HG03520 (cell line): ENCODE results near the gene DLL1.
"Not testable (repeated sequence)": the region's sequence is repeated elsewhere in the genome, so short reads cannot be mapped to it uniquely, and the experiment has no call there.

ENCODE experiments used
- ATAC-seq: cut with Tn5 transposase; IDR thresholded peaks from one replicate; pipeline ENCODE4 v1.9.1; 2021; ENCODE audit warnings: mild to moderate bottlenecking, moderate library complexity; ENCODE audit not compliant: unreplicated experiment

DLL1 gene

DNA sequence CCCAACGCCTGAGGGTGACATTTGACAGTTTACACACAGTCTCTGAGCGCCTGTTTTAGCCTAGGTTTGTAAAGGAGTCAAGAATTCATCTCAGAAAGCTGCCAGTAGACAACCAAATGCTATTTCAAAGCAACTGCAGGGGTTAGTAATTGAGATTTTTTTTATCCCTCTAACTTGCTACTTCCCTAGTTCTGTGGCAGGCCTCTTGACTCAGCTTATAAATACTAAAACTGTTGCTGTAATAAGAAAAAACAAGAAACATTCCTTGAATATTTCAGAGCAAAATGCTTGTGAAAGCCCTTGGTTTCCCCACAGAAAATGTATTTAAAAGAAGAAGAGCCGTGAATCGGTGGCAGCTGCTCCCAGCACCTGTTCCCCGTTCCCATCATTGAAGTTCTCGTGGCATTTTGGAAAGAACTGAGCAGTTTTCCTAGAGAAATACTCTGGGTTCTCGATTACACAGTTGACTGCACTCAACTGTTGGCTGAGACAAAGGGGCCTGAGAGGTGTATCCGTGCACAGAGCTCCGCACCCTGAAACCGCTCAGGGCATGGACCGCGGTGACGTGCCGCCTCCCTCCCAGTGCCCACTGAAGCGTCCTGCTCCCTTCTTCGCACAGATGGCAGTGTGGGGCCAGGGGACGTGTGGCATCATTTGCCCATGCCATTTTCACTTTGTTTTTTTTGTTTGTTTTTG lies 20.9 kb downstream of the DLL1 start:
- ATAC-seq, result no peak

DNA sequence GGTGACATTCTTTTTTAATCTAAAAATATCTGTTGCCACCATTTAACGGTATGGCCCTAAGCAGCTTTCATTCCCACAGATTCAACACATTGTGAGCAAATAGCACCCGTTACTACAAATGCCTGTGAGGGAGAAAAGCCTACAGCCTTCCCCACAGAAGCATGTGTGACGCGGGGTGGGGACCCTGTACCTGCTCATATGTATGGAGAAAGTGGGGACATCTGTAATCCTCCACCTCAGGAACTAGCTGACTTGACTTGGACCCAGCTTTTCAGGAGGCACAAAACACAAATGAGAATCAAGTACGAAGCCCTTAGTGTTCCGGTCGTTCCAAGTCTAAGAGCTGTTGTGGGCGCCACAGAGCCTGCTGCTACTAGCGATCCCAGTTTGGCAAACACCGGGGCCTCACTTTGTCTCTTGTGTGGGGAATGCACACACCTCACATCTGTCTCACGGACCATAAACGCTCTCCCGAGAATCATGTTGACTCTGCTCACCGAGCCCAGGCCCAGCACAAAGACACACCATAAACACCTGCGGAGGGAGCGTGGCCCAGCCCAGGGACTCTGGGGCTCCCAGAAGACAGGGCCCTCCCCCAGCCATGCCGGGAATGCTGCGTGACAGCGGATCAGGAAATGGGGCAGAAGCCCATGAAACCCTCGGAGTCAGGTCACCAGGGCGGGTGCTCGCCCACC lies 21.6 kb downstream of the DLL1 start:
- no peak for ATAC-seq

DNA sequence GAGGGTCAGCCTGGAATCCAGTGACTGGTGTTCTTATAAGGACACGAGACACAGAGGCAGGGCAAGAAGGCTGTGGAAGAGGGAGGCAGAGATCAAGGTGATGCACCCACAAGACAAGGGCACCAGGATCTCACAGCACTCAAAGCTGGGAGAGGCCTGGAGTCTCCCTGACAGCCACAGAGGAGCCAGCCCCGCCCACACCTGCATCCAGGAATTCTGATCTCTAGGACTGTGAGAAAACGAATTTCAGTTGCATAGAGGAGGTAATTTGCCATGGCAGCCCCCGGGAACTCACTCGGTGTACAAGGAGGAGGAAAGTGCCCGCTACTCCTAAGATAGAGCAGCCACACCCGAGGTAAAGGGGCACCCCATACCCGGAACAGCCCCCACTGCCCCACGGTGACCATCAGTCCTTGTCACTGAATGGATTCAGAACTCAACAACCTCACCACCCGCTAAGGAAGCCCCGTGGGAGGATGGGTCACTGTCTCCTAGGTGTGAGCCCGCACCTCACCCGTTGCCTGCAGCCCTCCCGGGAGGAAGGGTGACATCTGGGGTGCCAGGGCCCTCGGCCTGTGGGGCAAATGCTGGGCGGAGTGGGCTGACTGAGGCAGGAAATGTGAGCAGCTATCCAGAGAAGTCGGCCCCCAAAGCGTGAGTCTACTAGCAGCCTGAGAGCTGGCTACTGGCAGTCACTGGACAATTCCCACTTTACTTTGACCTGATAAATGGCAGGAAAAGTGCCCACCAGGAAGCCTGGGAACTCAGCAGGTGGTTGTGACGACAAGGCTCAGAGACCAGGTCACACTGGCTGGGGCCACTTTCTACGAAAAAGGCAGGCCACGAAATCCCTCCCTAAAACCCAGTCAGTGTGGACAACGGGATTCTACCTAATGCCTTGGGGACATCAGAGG lies 22.4 kb downstream of the DLL1 start:
- ATAC-seq, result no peak

DNA sequence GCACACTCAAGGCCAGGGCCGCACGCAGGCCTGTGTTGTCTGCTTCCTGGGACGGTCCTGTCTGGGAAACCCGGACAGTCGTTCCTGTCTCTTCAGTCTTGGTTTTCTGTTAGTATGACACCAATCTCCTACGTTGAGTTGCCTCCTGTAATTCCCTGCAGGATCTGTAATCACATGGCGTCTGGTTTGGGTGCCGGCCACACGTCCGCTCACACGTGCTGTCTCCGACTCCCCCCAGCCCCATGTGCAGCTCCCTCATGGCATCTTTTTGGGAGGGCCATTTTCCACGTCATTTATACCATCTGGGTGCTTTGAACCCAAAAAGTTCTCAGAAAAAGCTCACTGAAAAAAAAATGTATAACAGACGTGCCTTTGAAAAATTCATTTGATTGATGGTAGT lies 23.2 kb downstream of the DLL1 start:
- ATAC-seq, result no peak

DNA sequence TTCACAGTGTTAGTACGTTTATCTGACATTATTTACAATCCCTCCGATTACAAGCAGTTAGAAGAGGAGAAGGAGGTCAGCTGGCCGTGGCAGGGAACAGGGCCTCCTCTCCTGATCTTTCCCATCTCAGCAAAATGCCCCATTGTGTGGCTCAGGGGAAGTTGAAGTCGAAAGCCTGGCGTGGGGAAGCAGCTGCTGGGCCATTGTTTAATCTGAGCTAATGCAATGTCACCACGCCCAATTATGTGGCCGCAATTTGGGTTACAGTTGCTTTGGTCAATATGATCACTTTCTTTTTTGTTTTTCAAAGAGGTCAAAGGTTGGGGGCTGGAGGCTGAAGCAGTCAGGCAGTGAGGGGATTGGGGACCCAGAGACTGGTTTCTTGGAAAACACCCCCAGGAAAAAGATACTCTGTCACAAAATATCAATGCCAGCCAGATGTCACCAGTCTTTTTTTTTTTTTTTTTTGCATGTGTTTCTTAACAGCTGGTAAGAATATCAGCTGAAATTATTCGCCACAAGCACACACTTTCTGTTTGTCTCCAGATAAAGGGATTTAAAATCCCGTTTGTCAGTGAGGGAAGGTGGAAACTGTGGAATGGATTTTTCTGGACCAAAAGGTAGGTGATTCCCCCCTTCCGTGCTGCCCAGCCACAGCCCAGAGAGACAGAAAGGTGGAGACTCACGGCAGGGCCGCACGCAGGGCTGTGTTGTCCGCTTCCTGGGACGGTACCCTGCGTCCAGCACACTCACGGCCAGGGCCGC lies 24.6 kb downstream of the DLL1 start:
- no peak for ATAC-seq

DNA sequence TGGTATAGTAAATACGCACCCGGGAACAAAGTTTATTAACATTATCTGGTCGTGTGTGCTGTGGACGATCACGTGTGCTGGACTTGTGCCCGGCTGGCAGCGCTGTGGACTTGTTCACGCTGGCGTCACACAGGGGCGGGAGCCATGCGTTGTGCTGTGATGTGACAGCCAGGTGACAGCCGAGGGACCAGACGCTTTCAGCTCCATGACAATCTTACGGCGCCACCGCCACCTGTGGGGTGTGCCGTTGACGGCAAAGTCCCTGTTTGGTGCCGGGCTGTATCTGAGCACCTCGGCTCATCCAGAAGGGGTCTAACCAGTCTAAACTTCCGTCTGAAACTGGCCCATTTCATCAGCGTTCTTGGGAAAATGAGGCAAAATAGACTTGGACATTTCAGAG lies 25.2 kb downstream of the DLL1 start:
- no peak for ATAC-seq

DNA sequence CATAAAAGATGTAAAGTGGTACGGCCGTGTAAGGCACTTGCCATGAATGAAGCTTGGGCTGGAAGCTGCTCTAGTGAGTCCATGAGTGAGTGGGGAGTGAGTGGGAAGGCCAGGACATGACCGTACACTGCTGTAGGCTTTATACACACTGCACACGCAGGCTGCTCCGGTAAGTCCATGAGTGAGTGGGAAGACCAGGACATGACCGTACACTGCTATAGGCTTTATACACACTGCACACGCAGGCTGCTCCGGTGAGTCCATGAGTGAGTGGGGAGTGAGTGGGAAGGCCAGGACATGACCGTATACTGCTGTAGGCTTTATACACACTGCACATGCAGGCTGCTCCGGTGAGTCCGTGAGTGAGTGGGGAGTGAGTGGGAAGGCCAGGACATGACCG lies 26.2 kb downstream of the DLL1 start:
- ATAC-seq, result not testable (repeated sequence)

DNA sequence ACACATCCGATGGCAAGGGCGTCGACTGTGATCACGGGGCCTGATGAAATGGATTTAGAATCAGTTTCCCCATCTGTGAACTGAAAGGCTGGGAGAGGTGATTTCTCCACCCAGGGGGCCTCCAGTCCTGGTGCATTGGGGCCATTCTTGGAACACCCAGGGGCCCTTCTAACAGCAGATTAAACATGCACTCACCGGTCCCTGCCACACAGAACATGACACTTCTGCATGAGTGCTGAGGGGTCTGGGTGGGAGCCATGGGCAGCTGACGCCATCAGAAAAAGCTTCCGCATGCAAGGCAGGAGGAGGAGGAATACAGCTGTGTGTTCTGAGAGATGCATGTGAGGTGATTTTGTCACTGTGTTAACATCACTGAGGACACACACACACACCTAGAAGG lies 26.8 kb downstream of the DLL1 start:
- ATAC-seq, result no peak

DNA sequence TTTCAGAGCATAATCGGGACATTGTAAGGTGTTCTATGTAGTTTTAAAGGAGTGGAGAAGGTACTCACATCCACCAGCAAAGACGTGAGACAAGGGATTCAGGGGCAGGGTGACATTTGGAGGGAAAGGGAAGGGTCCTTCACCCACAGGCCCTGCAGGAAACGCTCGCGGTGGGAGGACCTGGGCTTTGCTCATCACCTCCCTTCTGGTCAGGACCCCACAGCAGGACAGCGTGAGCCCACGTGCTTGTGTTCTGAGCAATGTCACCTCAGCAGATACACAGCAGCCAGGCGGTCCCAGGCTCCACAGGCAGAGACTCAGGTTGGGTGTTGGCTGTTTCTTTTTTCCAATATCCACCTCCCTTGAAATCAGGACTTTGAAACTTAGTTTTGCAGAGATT lies 27.5 kb downstream of the DLL1 start:
- ATAC-seq, result no peak

DNA sequence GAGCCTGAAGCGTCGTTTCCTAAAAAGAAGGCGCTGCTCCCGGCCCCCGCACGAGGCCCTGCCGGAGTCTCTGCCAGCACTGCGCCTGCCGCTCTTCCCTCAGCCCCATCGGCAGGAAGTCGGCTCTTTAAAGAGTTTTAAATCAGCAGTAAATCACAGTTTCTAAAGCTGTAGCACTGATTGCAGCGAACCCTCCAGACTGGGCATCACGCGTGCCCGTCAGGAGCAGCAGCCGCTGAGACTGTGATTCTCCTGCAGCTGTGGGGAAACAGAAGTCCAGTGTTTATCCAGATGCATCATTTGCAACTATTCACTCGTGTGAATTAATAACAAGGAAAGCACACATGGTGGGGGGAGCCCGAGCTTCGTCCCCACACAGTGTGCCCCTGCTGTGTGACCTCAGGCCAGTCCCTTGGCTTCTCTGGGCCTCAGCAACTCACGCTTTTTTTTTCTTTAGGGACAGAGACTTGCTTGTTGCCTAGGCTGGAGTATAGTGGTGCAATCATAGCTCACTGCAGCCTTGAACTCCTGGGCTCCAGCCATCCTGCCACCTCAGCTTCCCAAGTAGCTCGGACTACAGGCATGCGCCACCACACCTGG lies 28.3 kb downstream of the DLL1 start:
- ATAC-seq, result no peak

DNA sequence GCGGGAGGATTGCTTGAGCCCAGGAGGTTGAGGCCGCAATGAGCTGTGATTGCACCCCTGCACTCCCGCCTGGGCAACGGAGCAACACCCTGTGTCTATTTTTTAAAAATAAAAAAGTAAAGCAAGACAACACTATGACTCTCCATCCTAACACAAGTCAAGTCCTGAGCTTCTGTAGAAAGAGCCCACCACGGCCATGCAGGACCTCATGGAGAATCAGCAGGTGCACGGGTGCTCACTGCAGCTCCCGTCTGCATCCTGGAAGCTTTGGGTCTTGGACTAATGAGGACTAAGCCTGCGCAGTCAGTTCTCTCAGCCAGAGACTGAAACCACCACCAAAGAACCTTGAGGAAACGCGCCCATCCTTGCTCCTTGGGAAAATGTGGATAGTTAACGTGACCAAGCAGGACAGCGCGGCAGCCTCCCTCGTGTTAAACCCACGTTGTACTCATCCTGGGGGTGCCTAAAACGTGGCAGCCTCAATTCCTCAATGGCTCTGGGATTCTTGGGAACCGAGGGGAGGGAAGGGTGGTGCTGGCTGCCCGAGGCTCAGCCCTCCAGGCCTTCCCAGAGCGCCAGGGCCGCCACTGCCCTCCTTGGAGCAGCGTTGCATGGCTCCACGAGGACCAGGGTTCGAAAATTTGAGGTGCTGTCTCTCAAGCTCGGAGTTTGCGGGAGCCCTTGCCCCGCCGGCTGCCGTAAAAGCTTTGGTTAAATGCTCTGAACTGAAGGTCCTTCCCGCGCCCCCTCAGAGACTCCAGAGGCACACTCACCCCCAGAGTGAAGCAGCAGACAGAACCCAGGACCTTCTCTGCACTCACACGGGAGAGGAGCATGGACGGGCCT lies 29.0 kb downstream of the DLL1 start:
- no peak for ATAC-seq

DNA sequence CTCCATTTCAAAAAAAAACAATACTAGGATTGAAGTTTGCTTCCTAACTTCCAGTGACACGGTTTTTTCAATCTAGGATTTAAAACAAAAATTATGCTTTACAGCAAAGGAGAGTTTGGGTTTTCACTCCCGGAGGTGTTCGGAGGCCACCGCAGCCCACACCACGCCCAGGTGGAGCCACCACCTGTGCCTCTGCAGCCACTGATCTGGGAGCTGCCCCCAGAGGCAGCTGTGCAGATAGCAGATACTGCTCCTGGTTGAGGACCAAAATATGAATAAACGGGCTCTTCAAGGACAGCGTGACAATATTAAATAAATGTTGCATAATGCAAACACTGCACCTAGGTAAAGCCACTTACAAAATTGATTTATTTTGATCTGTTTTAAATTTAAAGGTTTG lies 30.2 kb downstream of the DLL1 start:
- no peak for ATAC-seq

DNA sequence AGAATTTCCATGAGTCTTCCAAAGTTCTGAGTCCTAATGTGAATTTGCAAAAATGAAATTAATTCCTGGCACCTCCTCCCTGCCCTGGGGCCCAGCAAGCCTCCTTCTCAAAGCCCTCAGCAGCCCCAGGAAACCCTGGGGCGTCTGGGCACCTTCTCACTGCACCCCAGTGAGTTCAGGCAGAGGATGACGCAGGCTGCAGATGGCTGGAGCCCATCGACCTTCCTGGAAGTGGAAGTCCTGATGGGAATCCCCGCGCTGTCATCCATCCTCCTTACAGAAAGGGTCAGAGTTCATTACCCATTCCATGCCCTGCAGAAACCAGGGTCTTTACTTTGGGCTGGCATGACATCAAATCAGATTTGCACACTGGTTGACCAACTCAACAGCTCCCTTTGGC lies 31.6 kb downstream of the DLL1 start:
- ATAC-seq, result no peak

DNA sequence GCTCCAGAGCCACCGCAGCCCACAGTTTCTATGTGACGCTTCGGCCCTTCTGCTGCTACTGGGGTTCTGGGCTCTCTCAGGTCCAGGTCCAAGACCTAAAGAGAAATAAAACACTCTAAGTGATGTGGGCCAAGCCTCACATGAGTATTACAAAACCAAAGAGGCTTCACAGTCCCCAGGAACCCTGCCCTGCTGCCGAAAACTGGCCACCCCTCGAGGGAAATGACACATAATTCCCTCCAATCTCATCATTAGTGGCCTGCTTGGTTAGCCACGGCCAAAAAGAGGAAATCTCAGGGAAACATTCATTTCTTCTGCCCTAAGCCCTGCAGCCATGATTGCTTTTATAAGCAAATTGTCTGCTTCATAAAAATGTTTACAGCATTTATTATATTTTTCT lies 32.5 kb downstream of the DLL1 start:
- ATAC-seq, result no peak

DNA sequence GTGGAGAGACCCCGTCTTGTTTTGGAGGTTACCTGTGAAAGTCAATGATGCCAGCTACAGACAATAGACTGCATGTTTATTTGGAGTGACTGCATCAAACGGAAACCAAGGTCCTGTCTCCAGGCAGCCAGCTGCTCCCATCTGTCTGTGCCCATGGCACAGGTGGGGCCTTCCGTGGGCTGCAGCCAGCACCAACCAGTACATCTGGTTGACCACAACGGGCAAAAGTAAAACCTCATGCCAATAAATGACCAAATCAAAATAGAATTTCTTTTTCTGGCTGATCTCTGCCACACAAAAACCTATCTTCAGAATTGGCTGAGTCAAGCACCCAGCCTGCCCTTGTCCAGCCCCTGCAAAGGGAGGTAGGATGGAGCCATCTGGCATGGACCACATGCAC lies 33.5 kb downstream of the DLL1 start:
- ATAC-seq, result no peak

DNA sequence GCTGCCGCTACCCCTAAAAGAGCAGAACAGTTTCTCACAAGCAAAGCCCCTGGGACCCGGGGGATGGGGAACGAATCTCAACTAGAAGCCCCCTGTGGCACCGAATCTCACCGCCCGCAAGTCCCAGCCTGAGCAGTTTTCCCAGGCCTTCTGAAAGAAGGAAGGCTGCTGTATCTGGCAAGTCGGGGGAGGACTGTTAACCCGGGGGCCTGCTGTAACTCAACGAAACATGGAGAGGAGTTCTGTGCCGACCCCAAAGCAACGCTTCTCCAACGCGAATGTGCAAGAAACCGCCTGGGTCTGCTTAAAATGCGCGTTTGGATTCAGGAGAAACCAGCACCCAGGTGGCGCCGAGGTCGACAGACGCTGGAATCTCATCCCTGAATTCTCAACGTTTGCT lies 34.2 kb downstream of the DLL1 start:
- ATAC-seq, result no peak

DNA sequence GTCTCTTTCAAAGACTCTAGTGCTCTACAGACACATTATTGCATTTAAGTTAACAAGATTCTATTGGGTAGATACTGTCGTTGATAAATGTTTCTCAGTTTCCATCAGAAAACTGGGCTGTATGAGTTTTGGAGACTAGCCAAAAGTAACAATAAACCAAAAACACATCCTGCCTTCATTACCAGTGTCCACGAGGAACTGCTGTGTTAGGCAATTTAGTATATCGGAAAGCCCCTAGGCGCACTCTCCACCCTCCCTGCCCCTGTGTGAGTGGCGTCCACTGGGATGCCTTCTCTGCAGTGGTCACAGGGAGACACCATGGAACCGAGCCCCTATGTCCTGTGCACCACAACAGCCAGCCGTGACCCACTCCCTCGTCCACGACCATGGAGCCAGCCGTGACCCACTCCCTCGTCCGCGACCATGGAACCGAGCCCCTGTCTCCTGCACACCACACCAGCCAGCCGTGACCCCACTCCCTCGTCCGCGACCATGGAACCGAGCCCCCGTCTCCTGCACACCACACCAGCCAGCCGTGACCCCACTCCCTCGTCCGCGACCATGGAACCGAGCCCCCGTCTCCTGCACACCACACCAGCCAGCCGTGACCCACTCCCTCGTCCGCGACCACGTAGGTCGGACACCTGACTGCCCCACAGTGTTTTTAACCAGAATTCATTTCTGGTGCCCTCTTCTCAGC lies 35.3 kb downstream of the DLL1 start:
- ATAC-seq, result no peak

DNA sequence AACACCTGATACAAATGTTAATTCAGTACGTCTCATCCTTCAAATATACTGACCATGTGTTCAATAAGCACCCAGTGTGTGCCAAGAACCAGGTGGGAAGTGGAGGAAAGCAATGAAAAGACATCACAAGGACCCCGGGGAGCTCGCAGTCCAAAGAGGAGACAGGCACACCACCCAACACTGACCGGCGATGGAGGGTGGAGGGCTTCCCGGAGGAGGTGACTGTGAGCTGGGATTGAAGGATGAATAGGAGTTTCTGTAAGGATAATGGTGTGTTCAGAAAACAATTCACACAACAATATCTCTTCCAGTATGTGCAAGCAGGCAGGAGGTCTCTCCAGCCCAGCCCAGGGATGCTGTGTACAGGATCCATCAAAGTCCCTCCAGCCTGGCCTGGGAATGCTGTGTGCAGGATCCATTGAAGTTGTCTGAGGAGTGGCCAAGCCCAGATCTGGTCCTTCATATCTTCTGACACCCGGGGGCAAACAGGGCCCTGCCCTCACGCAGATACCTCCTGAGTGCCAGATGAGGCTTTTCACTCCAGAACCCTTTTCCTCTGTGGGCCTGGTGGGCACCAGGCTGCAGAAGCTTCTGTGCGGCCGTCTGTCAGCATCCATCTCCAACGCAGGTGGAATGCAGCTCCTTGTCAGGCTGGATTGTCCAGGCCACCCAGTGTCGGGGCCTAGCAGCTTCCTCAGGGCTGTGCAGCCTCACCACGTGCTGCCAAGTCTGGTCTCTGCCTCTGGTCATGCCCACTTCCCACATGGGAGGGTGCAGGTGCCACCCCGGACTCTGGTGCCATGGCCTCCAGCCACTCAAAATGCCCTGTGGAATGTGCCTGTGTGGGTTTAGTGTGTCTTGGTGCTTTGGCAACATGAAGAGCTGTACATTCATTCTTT lies 36.3 kb downstream of the DLL1 start:
- ATAC-seq, result no peak
